ENCODE results near the gene ITPKC.

Gene ITPKC

DNA sequence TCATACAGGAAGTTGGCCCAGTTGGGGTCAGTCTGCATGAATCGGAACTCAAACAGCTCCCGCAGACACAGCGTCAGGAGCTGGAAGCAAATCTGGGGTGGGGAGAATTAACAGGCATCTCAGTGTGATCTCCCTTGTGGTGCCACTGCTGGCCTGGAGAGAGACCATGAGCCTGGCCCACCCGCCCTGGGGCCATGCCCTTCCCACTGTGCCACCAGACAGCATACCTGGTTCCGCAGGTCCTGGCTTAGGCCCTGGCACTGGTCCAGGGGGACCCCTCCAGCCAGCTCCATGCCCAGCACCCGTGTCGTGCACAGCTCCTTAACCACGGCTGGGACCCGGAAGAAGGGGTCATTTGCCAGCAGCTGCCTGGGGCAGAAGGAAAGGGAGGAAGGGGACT, 16.8 kb upstream of the ITPKC start:
- Histone ChIP-seq H4K20me1 (ENCODE audit: insufficient read depth, low read length, poor library complexity, severe bottlenecking) (no peaks in the 10 kb centered on the region), H3K79me2 (ENCODE audit: insufficient read depth, low read length) (no peaks in the 10 kb centered on the region), H3F3A (ENCODE audit: low read depth) (no peaks in the 10 kb centered on the region), H2AFZ (ENCODE audit: low read length) (no peak overlapping the region), H3K9me2 (replicated peaks; ENCODE audit: low read depth, low read length) (no peaks in the 10 kb centered on the region), H3K4me3 (ENCODE audit: low read length, poor library complexity, severe bottlenecking) (no peak overlapping the region), H3K4me1 (ENCODE audit: insufficient read depth, low read length, poor library complexity, severe bottlenecking) (no peaks in the 10 kb centered on the region), H3K36me3 (ENCODE audit: insufficient read depth, low read length) (peaks cover 12% of the 10 kb centered on the region; the same call in 1 of the 2 replicates), H3K9me3 (ENCODE audit: insufficient read depth, low read depth, low read length) (no peaks in the 10 kb centered on the region), H3K27me3 (ENCODE audit: insufficient read depth, low read length, poor library complexity, severe bottlenecking) (no peaks in the 10 kb centered on the region), H3K9ac (ENCODE audit: low read depth, low read length, poor library complexity, severe bottlenecking) (no peak overlapping the region), H3K4me2 (ENCODE audit: low read depth, low read length, poor library complexity, severe bottlenecking) (no peak overlapping the region)
- no peak for TF ChIP-seq EZH2phosphoT487 (IDR thresholded peaks at IDR 0.05; ENCODE audit: borderline replicate concordance)
- TF ChIP-seq, protein P1, sequence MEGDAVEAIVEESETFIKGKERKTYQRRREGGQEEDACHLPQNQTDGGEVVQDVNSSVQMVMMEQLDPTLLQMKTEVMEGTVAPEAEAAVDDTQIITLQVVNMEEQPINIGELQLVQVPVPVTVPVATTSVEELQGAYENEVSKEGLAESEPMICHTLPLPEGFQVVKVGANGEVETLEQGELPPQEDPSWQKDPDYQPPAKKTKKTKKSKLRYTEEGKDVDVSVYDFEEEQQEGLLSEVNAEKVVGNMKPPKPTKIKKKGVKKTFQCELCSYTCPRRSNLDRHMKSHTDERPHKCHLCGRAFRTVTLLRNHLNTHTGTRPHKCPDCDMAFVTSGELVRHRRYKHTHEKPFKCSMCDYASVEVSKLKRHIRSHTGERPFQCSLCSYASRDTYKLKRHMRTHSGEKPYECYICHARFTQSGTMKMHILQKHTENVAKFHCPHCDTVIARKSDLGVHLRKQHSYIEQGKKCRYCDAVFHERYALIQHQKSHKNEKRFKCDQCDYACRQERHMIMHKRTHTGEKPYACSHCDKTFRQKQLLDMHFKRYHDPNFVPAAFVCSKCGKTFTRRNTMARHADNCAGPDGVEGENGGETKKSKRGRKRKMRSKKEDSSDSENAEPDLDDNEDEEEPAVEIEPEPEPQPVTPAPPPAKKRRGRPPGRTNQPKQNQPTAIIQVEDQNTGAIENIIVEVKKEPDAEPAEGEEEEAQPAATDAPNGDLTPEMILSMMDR (conservative IDR thresholded peaks at IDR 0.05; ENCODE audit: low read length) = no peak

DNA sequence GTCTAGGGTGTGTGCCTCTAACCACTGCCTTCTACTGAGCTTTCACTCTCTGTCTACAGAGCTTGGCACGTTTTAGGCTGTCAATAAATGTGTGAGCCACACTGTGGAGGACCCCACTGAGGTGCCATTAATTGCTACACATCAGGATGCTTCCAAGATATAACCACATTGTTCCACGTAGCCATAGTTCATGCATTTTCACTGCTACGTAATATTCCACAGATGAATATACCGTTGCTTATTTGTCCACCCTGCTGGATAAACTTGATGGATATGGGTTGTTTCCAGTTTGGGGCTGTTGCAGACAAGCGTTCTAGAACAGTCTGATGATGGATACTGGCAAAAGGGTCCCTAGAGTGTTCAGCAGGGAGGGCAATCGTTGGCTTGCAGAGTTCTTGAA, 15.2 kb upstream of the ITPKC start:
- no peak overlapping the region for H3K9ac ChIP-seq (ENCODE audit: low read depth, low read length, poor library complexity, severe bottlenecking)
- peaks cover 13% of the 10 kb centered on the region; the same call in 1 of the 2 replicates for H3K36me3 ChIP-seq (ENCODE audit: insufficient read depth, low read length)
- no peak overlapping the region for H2AFZ ChIP-seq (ENCODE audit: low read length)
- no peaks in the 10 kb centered on the region for H3F3A ChIP-seq (ENCODE audit: low read depth)
- TF ChIP-seq, protein P1 (conservative IDR thresholded peaks at IDR 0.05; ENCODE audit: low read length) = no peak
- no peak for TF ChIP-seq EZH2phosphoT487 (IDR thresholded peaks at IDR 0.05; ENCODE audit: borderline replicate concordance)
- H3K9me3 ChIP-seq (ENCODE audit: insufficient read depth, low read depth, low read length) = no peaks in the 10 kb centered on the region
- H3K4me1 ChIP-seq (ENCODE audit: insufficient read depth, low read length, poor library complexity, severe bottlenecking) = no peaks in the 10 kb centered on the region
- H3K4me3 ChIP-seq (ENCODE audit: low read length, poor library complexity, severe bottlenecking) = no peak overlapping the region
- H3K4me2 ChIP-seq (ENCODE audit: low read depth, low read length, poor library complexity, severe bottlenecking) = no peak overlapping the region
- H3K9me2 ChIP-seq (replicated peaks; ENCODE audit: low read depth, low read length) = no peaks in the 10 kb centered on the region
- no peaks in the 10 kb centered on the region for H3K79me2 ChIP-seq (ENCODE audit: insufficient read depth, low read length)
- no peaks in the 10 kb centered on the region for H4K20me1 ChIP-seq (ENCODE audit: insufficient read depth, low read length, poor library complexity, severe bottlenecking)
- H3K27me3 ChIP-seq (ENCODE audit: insufficient read depth, low read length, poor library complexity, severe bottlenecking) = no peaks in the 10 kb centered on the region

DNA sequence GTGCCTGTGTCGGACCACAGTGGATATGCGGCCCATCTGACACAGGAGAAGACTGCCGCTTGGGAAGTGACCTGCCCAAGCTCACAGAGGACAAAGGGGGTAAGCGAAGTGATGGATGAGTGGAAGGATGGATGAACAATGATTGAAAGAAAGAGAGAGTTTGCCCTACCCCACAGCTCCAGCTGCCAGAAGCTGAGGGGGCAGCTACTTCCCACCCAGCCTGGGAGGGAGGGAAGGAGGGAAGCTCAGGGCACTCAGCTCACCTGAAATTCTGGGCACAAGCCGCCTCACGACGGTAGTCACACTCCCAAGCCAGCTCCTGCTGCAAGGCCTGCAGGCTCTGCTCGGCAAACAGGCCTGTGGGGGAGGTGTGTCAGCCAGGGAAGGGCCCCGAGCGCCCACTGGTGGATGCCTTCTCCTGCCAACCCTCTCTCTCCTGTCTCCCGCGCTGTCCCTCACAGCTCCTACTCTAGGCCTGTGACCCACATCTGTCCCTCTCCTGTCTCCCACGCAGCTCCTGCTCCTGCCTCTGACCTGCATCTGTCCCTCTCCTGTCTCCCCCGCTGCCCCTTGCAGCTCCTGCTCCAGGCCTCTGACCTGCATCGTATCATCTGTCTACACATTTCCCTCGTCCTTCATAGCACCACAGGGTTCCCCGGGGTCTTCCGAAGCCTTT, 14.4 kb upstream of the ITPKC start:
- no peak overlapping the region for H3K9ac ChIP-seq (ENCODE audit: low read depth, low read length, poor library complexity, severe bottlenecking)
- H3K9me3 ChIP-seq (ENCODE audit: insufficient read depth, low read depth, low read length) = no peaks in the 10 kb centered on the region
- no peak overlapping the region for H3K4me2 ChIP-seq (ENCODE audit: low read depth, low read length, poor library complexity, severe bottlenecking)
- H2AFZ ChIP-seq (ENCODE audit: low read length) = no peak overlapping the region
- H3K36me3 ChIP-seq (ENCODE audit: insufficient read depth, low read length) = peaks cover 13% of the 10 kb centered on the region; the same call in 1 of the 2 replicates
- no peaks in the 10 kb centered on the region for H3K27me3 ChIP-seq (ENCODE audit: insufficient read depth, low read length, poor library complexity, severe bottlenecking)
- TF ChIP-seq, protein P1 (conservative IDR thresholded peaks at IDR 0.05; ENCODE audit: low read length) = no peak
- TF ChIP-seq EZH2phosphoT487 (IDR thresholded peaks at IDR 0.05; ENCODE audit: borderline replicate concordance) = no peak
- H3K9me2 ChIP-seq (replicated peaks; ENCODE audit: low read depth, low read length) = no peaks in the 10 kb centered on the region
- no peaks in the 10 kb centered on the region for H4K20me1 ChIP-seq (ENCODE audit: insufficient read depth, low read length, poor library complexity, severe bottlenecking)
- H3K79me2 ChIP-seq (ENCODE audit: insufficient read depth, low read length) = no peaks in the 10 kb centered on the region
- no peaks in the 10 kb centered on the region for H3F3A ChIP-seq (ENCODE audit: low read depth)
- H3K4me3 ChIP-seq (ENCODE audit: low read length, poor library complexity, severe bottlenecking) = no peak overlapping the region
- H3K4me1 ChIP-seq (ENCODE audit: insufficient read depth, low read length, poor library complexity, severe bottlenecking) = no peaks in the 10 kb centered on the region
